HepG2 (cell line): ENCODE measurements around the gene HEXIM1. TPM values are rescaled to one million over a fixed set of nuclear protein-coding genes. Genes with fewer than 3 reads are reported as not detected.

Source experiments
- ATAC-seq: fragments of 200-7000 bp; cut with Tn5 transposase; 3 replicates; pipeline ENCODE4 v1.9.1; 2020; ENCODE audit warnings: mild to moderate bottlenecking, moderate library complexity
- BruUV-seq: library from RNA; stranded (reverse); fragments of 400-500 nt; replicated peaks from 2 replicates; lab custom pipeline; 2021; lab: Mats Ljungman, UMichigan
- CTCF ChIA-PET: fragments of 300-600 bp; formaldehyde crosslinking; extraction: SDS; loops from one replicate; lab custom pipeline; 2021; ENCODE audit warnings: low total read pairs, inconsistent platforms, low intra/inter-chr PET ratio; lab: Yijun Ruan, JAX
- POLR2A ChIA-PET: fragments of 350-600 bp; sonication (Branson Sonifier 250); formaldehyde crosslinking; loops from one replicate; lab custom pipeline; 2020; ENCODE audit warnings: antibody characterized with exemption, inconsistent platforms; lab: Yijun Ruan, JAX
- DNase-seq: peaks from one replicate; pipeline ENCODE4 v3.0.0-alpha.2; 2015; ENCODE audit warnings: low spot score
- FAIRE-seq: peaks from 3 replicates; lab custom pipeline; 2011; peaks lifted over from hg19 to GRCh38; lab: Jason Lieb, UNC
- H2AFZ ChIP-seq: one replicate; pipeline ENCODE4 v1.6.1; 2011; ENCODE audit warnings: low read length, inconsistent platforms
- H3K27ac ChIP-seq: fragments of 300-600 bp; 3 replicates; pipeline ENCODE4 v1.8.0; 2011; ENCODE audit warnings: mixed run types, mild to moderate bottlenecking, mixed read lengths, low read length, inconsistent platforms; ENCODE audit not compliant: insufficient read depth; ENCODE audit errors: extremely low read length
- H3K27me3 ChIP-seq, 2 experiments: fragments of 200-600 bp in 1 of 2; 2 replicates in 1 of 2; 3 replicates in 1 of 2; pipeline versions ENCODE4 v1.6.0 to v1.8.0; 2011; ENCODE audit warnings: low read length in 2 of 2, mild to moderate bottlenecking in 2 of 2, moderate library complexity in 2 of 2, inconsistent platforms in 1 of 2; ENCODE audit not compliant: insufficient read depth in 2 of 2, control insufficient read depth in 1 of 2
- H3K36me3 ChIP-seq, 2 experiments: fragments of 200-600 bp in 1 of 2; replicated peaks in 1 of 2; 2 replicates in 1 of 2; 3 replicates in 1 of 2; pipeline versions ENCODE4 v1.5.1 to v1.8.0; 2011; ENCODE audit warnings: low read length in 2 of 2, inconsistent platforms in 1 of 2; ENCODE audit not compliant: insufficient read depth in 2 of 2, control insufficient read depth in 1 of 2
- H3K4me1 ChIP-seq: 2 replicates; pipeline ENCODE4 v1.5.1; 2012; ENCODE audit warnings: low read length, inconsistent platforms; ENCODE audit not compliant: insufficient read depth
- H3K4me2 ChIP-seq: 2 replicates; pipeline ENCODE4 v1.6.0; 2011; ENCODE audit warnings: low read depth, low read length, inconsistent platforms
- H3K4me3 ChIP-seq, 3 experiments: fragments of 200-600 bp in 1 of 3; sonication (generic), shearing (Covaris generic) in 1 of 3; replicated peaks in 1 of 3; 2 replicates each; pipeline ENCODE4 v1.5.1; 2011 to 2016; ENCODE audit warnings: low read length in 3 of 3, inconsistent platforms in 2 of 3, low read depth in 2 of 3, mild to moderate bottlenecking in 2 of 3, control low read depth in 1 of 3, mixed read lengths in 1 of 3; ENCODE audit not compliant: insufficient read depth in 1 of 3
- H3K79me2 ChIP-seq: one replicate; pipeline ENCODE4 v1.6.1; 2011; ENCODE audit warnings: low read length, inconsistent platforms; ENCODE audit not compliant: insufficient read depth
- H3K9ac ChIP-seq: 2 replicates; pipeline ENCODE4 v1.6.0; 2011; ENCODE audit warnings: mild to moderate bottlenecking, low read depth, low read length, inconsistent platforms; ENCODE audit not compliant: insufficient read depth
- H3K9me3 ChIP-seq: 2 replicates; pipeline ENCODE4 v1.5.1; 2012; ENCODE audit warnings: mild to moderate bottlenecking, low read length
- H4K20me1 ChIP-seq: 2 replicates; pipeline ENCODE4 v1.6.0; 2011; ENCODE audit warnings: inconsistent platforms, mild to moderate bottlenecking, low read length, moderate library complexity; ENCODE audit not compliant: insufficient read depth
- FOXO4 ChIP-seq: sonication (generic); formaldehyde crosslinking; conservative IDR thresholded peaks from 2 replicates; pipeline ENCODE4 v1.8.1; 2023; ENCODE audit warnings: missing genetic modification reagents
- KLF6 ChIP-seq: IDR thresholded peaks from 2 replicates; pipeline ENCODE4 v1.8.0; 2016; ENCODE audit warnings: missing biosample characterization, missing genetic modification reagents
- KLF9 ChIP-seq: IDR thresholded peaks from 2 replicates; pipeline ENCODE4 v1.6.1; 2016; ENCODE audit warnings: low read depth
- MEIS2 ChIP-seq: sonication (generic); formaldehyde crosslinking; IDR thresholded peaks from 2 replicates; pipeline ENCODE4 v1.9.0; 2021; ENCODE audit warnings: mild to moderate bottlenecking, missing genetic modification reagents
- NONO ChIP-seq, 2 experiments: fragments of 450-650 bp in 1 of 2; sonication (generic) in 1 of 2; formaldehyde crosslinking in 1 of 2; IDR thresholded peaks in 1 of 2; conservative IDR thresholded peaks in 1 of 2; 2 replicates each; pipeline versions ENCODE4 v1.6.1 to v1.8.0; 2017 to 2022; ENCODE audit warnings: mild to moderate bottlenecking in 1 of 2, missing genetic modification reagents in 1 of 2, moderate library complexity in 1 of 2
- SNRNP70 ChIP-seq: fragments of 200-400 bp; formaldehyde crosslinking; IDR thresholded peaks from 2 replicates; pipeline ENCODE4 v1.6.1; 2017; ENCODE audit warnings: mild to moderate bottlenecking, low read depth, low read length, moderate library complexity
- TEAD3 ChIP-seq: optimal IDR thresholded peaks from 2 replicates; pipeline ENCODE3; 2016; ENCODE audit warnings: borderline replicate concordance
- ZNF143 ChIP-seq: sonication (generic); formaldehyde crosslinking; IDR thresholded peaks from 2 replicates; pipeline ENCODE4 v1.4.0; 2020; ENCODE audit warnings: missing genetic modification reagents
- ZNF607 ChIP-seq: sonication (generic); formaldehyde crosslinking; IDR thresholded peaks from 2 replicates; pipeline ENCODE4 v1.5.1; 2020; ENCODE audit warnings: missing genetic modification reagents, mild to moderate bottlenecking, borderline replicate concordance
- ZNF614 ChIP-seq: IDR thresholded peaks from 2 replicates; pipeline ENCODE4 v1.6.1; 2018; ENCODE audit warnings: missing biosample characterization, missing genetic modification reagents, inconsistent platforms, borderline replicate concordance
- ZNF850 ChIP-seq: sonication (generic); formaldehyde crosslinking; conservative IDR thresholded peaks from 2 replicates; pipeline ENCODE4 v1.9.0; 2021; ENCODE audit warnings: mild to moderate bottlenecking, missing genetic modification reagents
- WGBS: methylation state at CpG from one replicate; pipeline ENCODE4 v1.1.6; 2017; ENCODE audit warnings: low lambda C conversion rate; 5-methylcytosine and 5-hydroxymethylcytosine counted together
- in situ Hi-C: cut with HindIII; loops from 2 replicates; pipeline ENCODE4 v1.10.0; 2017; ENCODE audit warnings: low pct_unique_long_range_greater_than_20kb; ENCODE audit not compliant: extremely low pct_ligation_motif_present
- intact Hi-C: fragments of 100-400 bp; cut with micrococcal nuclease; formaldehyde crosslinking; loops from one replicate; pipeline ENCODE4 v1.10.0; 2022; ENCODE audit not compliant: unreplicated experiment
- polyA plus RNA-seq, 8 experiments: library from polyadenylated mRNA; depleted of rRNA in 3 of 8; stranded (reverse) in 7 of 8; unstranded in 1 of 8; fragments of >200 nt; fragmentation: Illumina TruSeq in 4 of 8; extraction: Trizol in 4 of 8; gene quantifications; 2 replicates each; pipeline versions ENCODE4 v1.2.1 to v1.2.3, GENCODE V29; 2011 to 2016; ENCODE audit warnings: low read depth in 4 of 8, missing spikeins in 1 of 8, mixed read lengths in 1 of 8; ENCODE audit not compliant: insufficient read depth in 1 of 8
- total RNA-seq, 5 experiments: library from RNA; depleted of rRNA; stranded (reverse); fragments of >200 nt; fragmentation: Illumina TruSeq; extraction: Trizol; gene quantifications; 2 replicates each; pipeline ENCODE4 v1.2.3, GENCODE V29; 2016; ENCODE audit warnings: low read depth in 1 of 5
- TF ChIP-seq, protein P1 (sequence below): fragments of 450-650 bp; IDR thresholded peaks from 2 replicates; pipeline ENCODE4 v1.6.1; 2017; ENCODE audit warnings: mild to moderate bottlenecking

HEXIM1 gene
- total and polyA plus RNA-seq, 2 of the 13 experiments (the other 11 are each of a cell fraction or from before 2014, with no cell fraction given), result 10.5 to 16.6 TPM

GRCh38 chr17:45190503-45191255, 42.4 kb downstream of the HEXIM1 start:
- POLR2A ChIA-PET, result interaction anchor here (0.8 to 6.1 kb wide), 7 partner anchors 8 to 55 kb away, joined by 3 to 69 read pairs (median 7); partner anchors contain the start of genes ACBD4, HEXIM1 and HEXIM2
- ATAC-seq, result peak; percentile 29
- in situ Hi-C loops, result no loop called here

More at GRCh38 chr17:45190503-45191255, 42.4 kb downstream of the HEXIM1 start:
- Histone ChIP-seq H3K27ac (no peak overlapping the region), H3K4me1 (peaks cover 52% of the 10 kb centered on the region), H3K9me3 (no peaks in the 10 kb centered on the region), H3K4me2 (peak overlapping the region; percentile 50), H2AFZ (peak overlapping the region; percentile 79), H3K79me2 (no peaks in the 10 kb centered on the region), H4K20me1 (no peaks in the 10 kb centered on the region), H3K9ac (no peak overlapping the region), H3K36me3 (no peaks in the 10 kb centered on the region), H3K27me3 (no peaks in the 10 kb centered on the region), H3K4me3 (0 out of 6 replicates have a peak overlapping the region, but pooled peaks of 1 of the 3 experiments have one; percentile 11)
- CTCF ChIA-PET, result no interaction called here
- no peak for TF ChIP-seq ZNF607
- TF ChIP-seq ZNF850 (CRISPR knock-in tag), result peak; percentile 72; the same call in 1 of the 2 replicates
- TF ChIP-seq NONO (IDR thresholded peaks at IDR 0.05), result no peak
- 0 out of 2 replicates have a peak, but pooled peaks have one; percentile 8 for TF ChIP-seq NONO (CRISPR knock-in tag; conservative IDR thresholded peaks at IDR 0.05)
- TF ChIP-seq KLF9 (CRISPR knock-in tag), result no peak
- no peak for TF ChIP-seq MEIS2 (CRISPR knock-in tag)
- TF ChIP-seq, protein P1, sequence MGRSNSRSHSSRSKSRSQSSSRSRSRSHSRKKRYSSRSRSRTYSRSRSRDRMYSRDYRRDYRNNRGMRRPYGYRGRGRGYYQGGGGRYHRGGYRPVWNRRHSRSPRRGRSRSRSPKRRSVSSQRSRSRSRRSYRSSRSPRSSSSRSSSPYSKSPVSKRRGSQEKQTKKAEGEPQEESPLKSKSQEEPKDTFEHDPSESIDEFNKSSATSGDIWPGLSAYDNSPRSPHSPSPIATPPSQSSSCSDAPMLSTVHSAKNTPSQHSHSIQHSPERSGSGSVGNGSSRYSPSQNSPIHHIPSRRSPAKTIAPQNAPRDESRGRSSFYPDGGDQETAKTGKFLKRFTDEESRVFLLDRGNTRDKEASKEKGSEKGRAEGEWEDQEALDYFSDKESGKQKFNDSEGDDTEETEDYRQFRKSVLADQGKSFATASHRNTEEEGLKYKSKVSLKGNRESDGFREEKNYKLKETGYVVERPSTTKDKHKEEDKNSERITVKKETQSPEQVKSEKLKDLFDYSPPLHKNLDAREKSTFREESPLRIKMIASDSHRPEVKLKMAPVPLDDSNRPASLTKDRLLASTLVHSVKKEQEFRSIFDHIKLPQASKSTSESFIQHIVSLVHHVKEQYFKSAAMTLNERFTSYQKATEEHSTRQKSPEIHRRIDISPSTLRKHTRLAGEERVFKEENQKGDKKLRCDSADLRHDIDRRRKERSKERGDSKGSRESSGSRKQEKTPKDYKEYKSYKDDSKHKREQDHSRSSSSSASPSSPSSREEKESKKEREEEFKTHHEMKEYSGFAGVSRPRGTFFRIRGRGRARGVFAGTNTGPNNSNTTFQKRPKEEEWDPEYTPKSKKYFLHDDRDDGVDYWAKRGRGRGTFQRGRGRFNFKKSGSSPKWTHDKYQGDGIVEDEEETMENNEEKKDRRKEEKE, result no peak
- TF ChIP-seq ZNF143, result no peak
- TF ChIP-seq SNRNP70, result no peak
- TF ChIP-seq KLF6 (CRISPR knock-in tag), result no peak
- TF ChIP-seq FOXO4 (CRISPR knock-in tag), result 0 out of 2 replicates have a peak, but pooled peaks have one; percentile 64
- TF ChIP-seq TEAD3 (CRISPR knock-in tag), result no peak
- TF ChIP-seq ZNF614 (CRISPR knock-in tag), result no peak
- 32% methylated on average over 11 of the region's 11 CpGs for WGBS
- no peak for DNase-seq
- BruUV-seq, result no TSS peak
- peak; percentile 72 for FAIRE-seq
- intact Hi-C loops, result no loop called here
